Putamen (tissue), 1 donor: ENCODE data around the gene SCN7A.

Experiments
- DNase-seq: peaks from one replicate; pipeline ENCODE4 v3.0.0-alpha.2; 2016; ENCODE audit warnings: low spot score

Gene SCN7A

GRCh38 chr2:166404831-166405568 lies 89.0 kb downstream of the SCN7A start:
- DNase-seq, result no peak

- DNase-seq, result no peak
Measured at GRCh38 chr2:166394245-166394644, 99.8 kb downstream of the SCN7A start.

- DNase-seq, result no peak
Measured at GRCh38 chr2:166393008-166393407, 101.0 kb downstream of the SCN7A start.

GRCh38 chr2:166388481-166389070 lies 105.5 kb downstream of the SCN7A start:
- no peak for DNase-seq

GRCh38 chr2:166385313-166385712 lies 108.7 kb downstream of the SCN7A start:
- DNase-seq, result no peak

GRCh38 chr2:166384774-166385173 lies 109.3 kb downstream of the SCN7A start:
- DNase-seq, result peak; percentile 4

- no peak for DNase-seq
Measured at GRCh38 chr2:166382448-166382847, 111.6 kb downstream of the SCN7A start.

GRCh38 chr2:166380615-166381014 lies 113.4 kb downstream of the SCN7A start:
- DNase-seq, result no peak

- no peak for DNase-seq
Measured at GRCh38 chr2:166376873-166377272, 117.2 kb downstream of the SCN7A start.

- no peak for DNase-seq
Measured at GRCh38 chr2:166376488-166376828, 117.6 kb downstream of the SCN7A start.

- DNase-seq, result peak; percentile 58
Measured at GRCh38 chr2:166375736-166376487, 118.1 kb downstream of the SCN7A start, which contains the start of gene SCN9A. SCN9A (minus strand) TSS chr2:166375944; CDS start chr2:166311756, 64,188 bp downstream.

- peak; percentile 5 for DNase-seq
Measured at GRCh38 chr2:166375195-166375735, 118.8 kb downstream of the SCN7A start.

- no peak for DNase-seq
Measured at GRCh38 chr2:166373951-166374350, 120.1 kb downstream of the SCN7A start.

- DNase-seq, result no peak
Measured at GRCh38 chr2:166373539-166373938, 120.5 kb downstream of the SCN7A start.

GRCh38 chr2:166373105-166373504 lies 120.9 kb downstream of the SCN7A start:
- DNase-seq, result no peak

GRCh38 chr2:166372046-166372445 lies 122.0 kb downstream of the SCN7A start:
- no peak for DNase-seq

GRCh38 chr2:166365803-166366420 lies 128.1 kb downstream of the SCN7A start:
- no peak for DNase-seq

- no peak for DNase-seq
Measured at GRCh38 chr2:166365239-166365638, 128.8 kb downstream of the SCN7A start.

- DNase-seq, result no peak
Measured at GRCh38 chr2:166364476-166365161, 129.4 kb downstream of the SCN7A start.

- DNase-seq, result no peak
Measured at GRCh38 chr2:166361351-166362153, 132.5 kb downstream of the SCN7A start.

- DNase-seq, result no peak
Measured at GRCh38 chr2:166360906-166361305, 133.1 kb downstream of the SCN7A start.
